Measurements from ENCODE around the gene RAB40C.

DNA sequence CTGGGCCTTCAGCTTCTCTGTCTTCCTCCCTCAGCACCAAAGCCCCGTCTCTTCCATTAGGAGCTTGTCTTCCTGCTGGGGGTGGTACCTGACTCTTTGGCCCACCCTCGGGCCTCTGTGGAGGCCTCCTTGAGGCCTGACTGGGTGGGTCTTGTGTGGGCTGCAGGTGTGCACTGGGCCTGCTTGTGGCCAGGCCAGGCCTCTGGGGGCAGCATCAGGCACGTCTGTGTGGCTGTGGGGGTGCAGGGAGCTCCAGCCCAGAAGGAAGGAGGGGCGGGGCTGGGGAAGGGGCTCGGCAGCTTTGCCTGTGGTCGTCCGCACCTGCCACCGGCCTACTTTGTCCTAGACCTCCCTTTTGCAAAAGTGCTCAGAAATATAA lies 13.1 kb upstream of the RAB40C start:
- TF ChIP-seq POLR2A (IDR thresholded peaks at IDR 0.05; ENCODE audit: low read depth, low read length), result no peak
- no peak for TF ChIP-seq POLR2AphosphoS5 (IDR thresholded peaks at IDR 0.05; ENCODE audit: low read depth, low read length)
- TF ChIP-seq TAF1 (IDR thresholded peaks at IDR 0.05; ENCODE audit: borderline replicate concordance, low read depth, low read length), result no peak
